Measurements from ENCODE around the gene DCAF17. TPM values are rescaled to one million over a fixed set of nuclear protein-coding genes. Genes with fewer than 3 reads are reported as not detected.
"Not testable (repeated sequence)": the region's sequence is repeated elsewhere in the genome, so short reads cannot be mapped to it uniquely, and the experiment has no call there.

The DCAF17 gene
- total RNA-seq, 1 experiment from 2014 or later = 21.2 TPM

- no peak for DNase-seq (ENCODE audit: low read depth in 1 of 2, low spot score in 2 of 2)
- Histone ChIP-seq H3K9me3 (replicated peaks) (no peaks in the 10 kb centered on the region), H3K27ac (no peak overlapping the region), H3K27me3 (replicated peaks) (no peaks in the 10 kb centered on the region), H3K4me1 (replicated peaks) (peaks cover 19% of the 10 kb centered on the region), H3K4me3 (no peak overlapping the region), H3K36me3 (no peaks in the 10 kb centered on the region)
These were observed 82.8 kb downstream of the DCAF17 start for GRCh38 chr2:171516793-171517192.

- H3K36me3 ChIP-seq = no peaks in the 10 kb centered on the region
- H3K4me1 ChIP-seq (replicated peaks) = peaks cover 26% of the 10 kb centered on the region
- H3K9me3 ChIP-seq (replicated peaks) = no peaks in the 10 kb centered on the region
- DNase-seq (ENCODE audit: low read depth in 1 of 2, low spot score in 2 of 2) = no peak
- no peak overlapping the region for H3K27ac ChIP-seq
- H3K4me3 ChIP-seq = no peak overlapping the region
- H3K27me3 ChIP-seq (replicated peaks) = no peaks in the 10 kb centered on the region
These were observed 86.4 kb downstream of the DCAF17 start for GRCh38 chr2:171520471-171520870.

- no peak for DNase-seq (ENCODE audit: low read depth in 1 of 2, low spot score in 2 of 2)
- H3K4me1 ChIP-seq (replicated peaks) = peaks cover 15% of the 10 kb centered on the region
These were observed 87.5 kb downstream of the DCAF17 start for GRCh38 chr2:171521361-171522051.

GRCh38 chr2:171522052-171522787, 88.2 kb downstream of the DCAF17 start, which contains the start of gene CYBRD1:
Gene CYBRD1, plus strand, starts transcription at chr2:171522474. Its CDS starts 72 bp downstream, at chr2:171522546.
- peak; percentile 79 to 80 for DNase-seq (ENCODE audit: low read depth in 1 of 2, low spot score in 2 of 2)
- H3K4me3 ChIP-seq = peak within 1 kb of the TSS; percentile 63
- no peaks in the 10 kb centered on the region for H3K36me3 ChIP-seq
- peak within 1 kb of the TSS; percentile 53 for H3K27ac ChIP-seq
- no peaks in the 10 kb centered on the region for H3K9me3 ChIP-seq (replicated peaks)
- H3K27me3 ChIP-seq (replicated peaks) = no peaks in the 10 kb centered on the region
- peaks cover 16% of the 10 kb centered on the region for H3K4me1 ChIP-seq (replicated peaks)

More at GRCh38 chr2:171521361-171522051, 87.5 kb downstream of the DCAF17 start:
- no peaks in the 10 kb centered on the region for H3K36me3 ChIP-seq
- H3K27ac ChIP-seq = peak overlapping the region; percentile 53
- peak overlapping the region; percentile 63 for H3K4me3 ChIP-seq
- no peaks in the 10 kb centered on the region for H3K9me3 ChIP-seq (replicated peaks)
- H3K27me3 ChIP-seq (replicated peaks) = no peaks in the 10 kb centered on the region

- Histone ChIP-seq H3K4me1 (replicated peaks) (peaks cover 21% of the 10 kb centered on the region), H3K4me3 (peak overlapping the region; percentile 63), H3K27ac (peak overlapping the region; percentile 53), H3K9me3 (replicated peaks) (no peaks in the 10 kb centered on the region), H3K27me3 (replicated peaks) (no peaks in the 10 kb centered on the region), H3K36me3 (no peaks in the 10 kb centered on the region)
- peak in 1 of 2 experiments; percentile 46 for DNase-seq (ENCODE audit: low read depth in 1 of 2, low spot score in 2 of 2)
These were observed 88.7 kb downstream of the DCAF17 start for GRCh38 chr2:171522788-171523087.

- H3K4me3 ChIP-seq = peak overlapping the region; percentile 63
- H3K4me1 ChIP-seq (replicated peaks) = peaks cover 21% of the 10 kb centered on the region
- H3K36me3 ChIP-seq = no peaks in the 10 kb centered on the region
- H3K27me3 ChIP-seq (replicated peaks) = no peaks in the 10 kb centered on the region
- peak overlapping the region; percentile 53 for H3K27ac ChIP-seq
- H3K9me3 ChIP-seq (replicated peaks) = no peaks in the 10 kb centered on the region
- peak; percentile 77 to 84 for DNase-seq (ENCODE audit: low read depth in 1 of 2, low spot score in 2 of 2)
These were observed 89.3 kb downstream of the DCAF17 start for GRCh38 chr2:171523088-171524017.

GRCh38 chr2:171524018-171524401, 90.0 kb downstream of the DCAF17 start:
- no peak for DNase-seq (ENCODE audit: low read depth in 1 of 2, low spot score in 2 of 2)
- Histone ChIP-seq H3K9me3 (replicated peaks) (no peaks in the 10 kb centered on the region), H3K36me3 (peaks cover 2% of the 10 kb centered on the region; the same call in 1 of the 2 replicates), H3K27ac (no peak overlapping the region), H3K27me3 (replicated peaks) (no peaks in the 10 kb centered on the region), H3K4me3 (peak overlapping the region; percentile 63), H3K4me1 (replicated peaks) (peaks cover 21% of the 10 kb centered on the region)

GRCh38 chr2:171529914-171530313, 95.9 kb downstream of the DCAF17 start:
- no peak for DNase-seq (ENCODE audit: low read depth in 1 of 2, low spot score in 2 of 2)
- no peak overlapping the region for H3K27ac ChIP-seq
- peaks cover 28% of the 10 kb centered on the region for H3K4me1 ChIP-seq (replicated peaks)
- 0 out of 2 replicates have a peak, but pooled peaks cover 3% of the 10 kb centered on the region for H3K9me3 ChIP-seq (replicated peaks)
- no peak overlapping the region for H3K4me3 ChIP-seq
- peaks cover 5% of the 10 kb centered on the region; the same call in 1 of the 2 replicates for H3K36me3 ChIP-seq
- no peaks in the 10 kb centered on the region for H3K27me3 ChIP-seq (replicated peaks)

- DNase-seq (ENCODE audit: low read depth in 1 of 2, low spot score in 2 of 2) = no peak
- Histone ChIP-seq H3K27ac (no peak overlapping the region), H3K36me3 (peaks cover 5% of the 10 kb centered on the region; the same call in 1 of the 2 replicates), H3K4me3 (no peak overlapping the region), H3K9me3 (replicated peaks) (0 out of 2 replicates have a peak, but pooled peaks cover 3% of the 10 kb centered on the region), H3K27me3 (replicated peaks) (no peaks in the 10 kb centered on the region), H3K4me1 (replicated peaks) (peaks cover 28% of the 10 kb centered on the region)
These were observed 96.4 kb downstream of the DCAF17 start for GRCh38 chr2:171530378-171530777.

GRCh38 chr2:171530859-171531258, 96.8 kb downstream of the DCAF17 start:
- peaks cover 28% of the 10 kb centered on the region for H3K4me1 ChIP-seq (replicated peaks)
- not testable (repeated sequence) for H3K36me3 ChIP-seq; H3K9me3 ChIP-seq (replicated peaks); DNase-seq (ENCODE audit: low read depth in 1 of 2, low spot score in 2 of 2); H3K27ac ChIP-seq; H3K27me3 ChIP-seq (replicated peaks)
- peak overlapping the region; percentile 13; the same call in 1 of the 2 replicates for H3K4me3 ChIP-seq

- peak; percentile 66 to 74 for DNase-seq (ENCODE audit: low read depth in 1 of 2, low spot score in 2 of 2)
- peak overlapping the region; percentile 13; the same call in 1 of the 2 replicates for H3K4me3 ChIP-seq
These were observed 97.3 kb downstream of the DCAF17 start for GRCh38 chr2:171531291-171531690.

GRCh38 chr2:171531836-171532450, 97.9 kb downstream of the DCAF17 start:
- H3K27me3 ChIP-seq (replicated peaks) = no peaks in the 10 kb centered on the region
- peaks cover 5% of the 10 kb centered on the region; the same call in 1 of the 2 replicates for H3K36me3 ChIP-seq
- no peak for DNase-seq (ENCODE audit: low read depth in 1 of 2, low spot score in 2 of 2)
- H3K4me1 ChIP-seq (replicated peaks) = peaks cover 29% of the 10 kb centered on the region
- peak overlapping the region; percentile 36 for H3K27ac ChIP-seq
- H3K9me3 ChIP-seq (replicated peaks) = 0 out of 2 replicates have a peak, but pooled peaks cover 3% of the 10 kb centered on the region
- H3K4me3 ChIP-seq = no peak overlapping the region

More at GRCh38 chr2:171531291-171531690, 97.3 kb downstream of the DCAF17 start:
- H3K27ac ChIP-seq = peak overlapping the region; percentile 36
- peaks cover 5% of the 10 kb centered on the region; the same call in 1 of the 2 replicates for H3K36me3 ChIP-seq
- peaks cover 28% of the 10 kb centered on the region for H3K4me1 ChIP-seq (replicated peaks)
- H3K9me3 ChIP-seq (replicated peaks) = 0 out of 2 replicates have a peak, but pooled peaks cover 3% of the 10 kb centered on the region
- H3K27me3 ChIP-seq (replicated peaks) = no peaks in the 10 kb centered on the region

GRCh38 chr2:171533331-171533730, 99.3 kb downstream of the DCAF17 start:
- no peak overlapping the region for H3K27ac ChIP-seq
- peaks cover 5% of the 10 kb centered on the region; the same call in 1 of the 2 replicates for H3K36me3 ChIP-seq
- no peaks in the 10 kb centered on the region for H3K27me3 ChIP-seq (replicated peaks)
- no peak overlapping the region for H3K4me3 ChIP-seq
- H3K4me1 ChIP-seq (replicated peaks) = peaks cover 26% of the 10 kb centered on the region
- 0 out of 2 replicates have a peak, but pooled peaks cover 3% of the 10 kb centered on the region for H3K9me3 ChIP-seq (replicated peaks)
- no peak for DNase-seq (ENCODE audit: low read depth in 1 of 2, low spot score in 2 of 2)

Measured in SJSA1 (cell line).